ENCODE measurements around the gene SLC6A3. TPM values are rescaled to one million over a fixed set of nuclear protein-coding genes. Genes with fewer than 3 reads are reported as not detected.

The SLC6A3 gene
- total and polyA plus RNA-seq, 2 donors (not counting 3 experiments of a cell fraction or from before 2014, with no cell fraction given), result not detected

GRCh38 chr5:1412621-1413020 is 32.6 kb downstream of the SLC6A3 start:
- no peaks in the 10 kb centered on the region for H3K79me2 ChIP-seq (ENCODE audit: control insufficient read depth, insufficient read depth, low read length)
- no peak for FAIRE-seq
- BruUV-seq (replicated peaks), result no TSS peak
- H3K4me1 ChIP-seq (ENCODE audit: control insufficient read depth, extremely low read depth, insufficient read depth, low read length), result no peaks in the 10 kb centered on the region
- no peak overlapping the region for H3K27ac ChIP-seq (ENCODE audit: insufficient read depth, low read depth, low read length)
- no peaks in the 10 kb centered on the region for H3K27me3 ChIP-seq (ENCODE audit: control insufficient read depth in 2 of 2, insufficient read depth in 2 of 2, low read length in 2 of 2)
- no peak for DNase-seq (ENCODE audit: low read depth, low spot score)
- no peaks in the 10 kb centered on the region for H3K9me3 ChIP-seq (replicated peaks; ENCODE audit: control insufficient read depth, insufficient read depth, low read length)
- dilution Hi-C loops (cut with MboI; ENCODE audit: extremely low pct_ligation_motif_present, low sequenced_read_pairs) (no loop called here), intact Hi-C loops (cut with micrococcal nuclease) (no loop called here)
- POLR2A ChIA-PET, result no interaction called here
- CTCF ChIA-PET, result no interaction called here
- no peak overlapping the region for H2AFZ ChIP-seq (ENCODE audit: low read depth, low read length)
- no peaks in the 10 kb centered on the region for H3K9me1 ChIP-seq (replicated peaks; ENCODE audit: control insufficient read depth, extremely low read depth, insufficient read depth, low read length)
- H3K9ac ChIP-seq (replicated peaks; ENCODE audit: extremely low read depth, insufficient read depth, low read length), result no peak overlapping the region
- TF ChIP-seq MYC (IDR thresholded peaks at IDR 0.05; ENCODE audit: low read depth, low read length) (no peak), CTCF (IDR thresholded peaks at IDR 0.05; ENCODE audit: extremely low read depth in 1 of 2, insufficient read depth in 1 of 2, low read depth in 1 of 2, low read length in 2 of 2) (no peak), POLR2AphosphoS5 (IDR thresholded peaks at IDR 0.05; ENCODE audit: insufficient read depth, low read depth, low read length) (no peak), FOS (IDR thresholded peaks at IDR 0.05; ENCODE audit: borderline replicate concordance, insufficient read depth, low read length) (no peak), JUN (IDR thresholded peaks at IDR 0.05; ENCODE audit: borderline replicate concordance, insufficient read depth, insufficient read length, low read depth) (no peak), POLR2A (IDR thresholded peaks at IDR 0.05; ENCODE audit: low read depth, low read length) (no peak), GATA2 (IDR thresholded peaks at IDR 0.05; ENCODE audit: insufficient read depth, insufficient read length, low read depth, low read length) (no peak), MAX (IDR thresholded peaks at IDR 0.05; ENCODE audit: insufficient read depth, insufficient read length) (no peak), EZH2 (IDR thresholded peaks at IDR 0.05; ENCODE audit: borderline replicate concordance, low read depth, low read length, severe bottlenecking) (no peak)
- no peaks in the 10 kb centered on the region for H4K20me1 ChIP-seq (replicated peaks; ENCODE audit: control insufficient read depth, extremely low read depth, insufficient read depth, low read length)
- H3K4me2 ChIP-seq (ENCODE audit: insufficient read depth, low read length), result no peak overlapping the region
- H3K36me3 ChIP-seq (ENCODE audit: control insufficient read depth in 2 of 2, extremely low read depth in 1 of 2, insufficient read depth in 2 of 2, low read length in 2 of 2), result no peaks in the 10 kb centered on the region
- no peak overlapping the region for H3K4me3 ChIP-seq (replicated peaks in 1 of 3; ENCODE audit: insufficient read depth in 1 of 3, low read depth in 1 of 3, low read length in 3 of 3)
